Thoracic aorta (tissue), 2 donors: ENCODE measurements around the gene HLA-G. TPM values are rescaled to one million over a fixed set of nuclear protein-coding genes. Genes with fewer than 3 reads are reported as not detected.
"Not testable (repeated sequence)": the region's sequence is repeated elsewhere in the genome, so short reads cannot be mapped to it uniquely, and the experiment has no call there.

Experiments
- ATAC-seq: fragments of 150-250 bp; one replicate; pipeline ENCODE4 v1.8.0; 2017; ENCODE audit warnings: low read depth; ENCODE audit not compliant: insufficient number of reproducible peaks, low FRiP score
- DNase-seq: peaks from one replicate; pipeline ENCODE4 v3.0.0-alpha.2; 2020; ENCODE audit warnings: low spot score
- H3K27ac ChIP-seq, 2 donors: fragments of 200-600 bp; sonication (generic); 1 replicate in 1 of 2; 2 replicates in 1 of 2; pipeline ENCODE4 v1.5.1; 2016; ENCODE audit warnings: mild to moderate bottlenecking in 2 of 2, moderate library complexity in 2 of 2
- H3K27me3 ChIP-seq: fragments of 200-600 bp; sonication (generic); replicated peaks from 2 replicates; pipeline ENCODE4 v1.6.0; 2016; ENCODE audit warnings: mild to moderate bottlenecking; ENCODE audit not compliant: insufficient read depth
- H3K36me3 ChIP-seq: fragments of 200-600 bp; sonication (generic); one replicate; pipeline ENCODE4 v1.5.1; 2016
- H3K4me1 ChIP-seq, 2 donors: fragments of 200-600 bp; sonication (generic); 1 replicate in 1 of 2; 2 replicates in 1 of 2; pipeline versions ENCODE4 v1.5.1 to v1.6.0; 2016; ENCODE audit warnings: low read depth in 2 of 2, mild to moderate bottlenecking in 1 of 2; ENCODE audit not compliant: control insufficient read depth in 1 of 2
- H3K4me3 ChIP-seq: fragments of 200-600 bp; sonication (generic); 2 replicates; pipeline ENCODE4 v1.5.1; 2016; ENCODE audit warnings: mild to moderate bottlenecking
- H3K9me3 ChIP-seq: fragments of 200-600 bp; sonication (generic); 2 replicates; pipeline ENCODE4 v1.5.1; 2016
- total RNA-seq, 2 donors: library from RNA; depleted of rRNA; stranded (reverse); fragments of >200 nt; gene quantifications; one replicate each; pipeline versions ENCODE4 v1.1.0 to v1.2.3, GENCODE V29; 2016
- TF ChIP-seq, protein P1 (sequence below): fragments of 200-600 bp; sonication (generic); IDR thresholded peaks from one replicate; pipeline ENCODE4 v1.5.1; 2019; ENCODE audit warnings: antibody characterized with exemption

HLA-G gene
- under 1 TPM in 1 of 2 donors, not detected in 1; 0.85 TPM for total RNA-seq

DNA sequence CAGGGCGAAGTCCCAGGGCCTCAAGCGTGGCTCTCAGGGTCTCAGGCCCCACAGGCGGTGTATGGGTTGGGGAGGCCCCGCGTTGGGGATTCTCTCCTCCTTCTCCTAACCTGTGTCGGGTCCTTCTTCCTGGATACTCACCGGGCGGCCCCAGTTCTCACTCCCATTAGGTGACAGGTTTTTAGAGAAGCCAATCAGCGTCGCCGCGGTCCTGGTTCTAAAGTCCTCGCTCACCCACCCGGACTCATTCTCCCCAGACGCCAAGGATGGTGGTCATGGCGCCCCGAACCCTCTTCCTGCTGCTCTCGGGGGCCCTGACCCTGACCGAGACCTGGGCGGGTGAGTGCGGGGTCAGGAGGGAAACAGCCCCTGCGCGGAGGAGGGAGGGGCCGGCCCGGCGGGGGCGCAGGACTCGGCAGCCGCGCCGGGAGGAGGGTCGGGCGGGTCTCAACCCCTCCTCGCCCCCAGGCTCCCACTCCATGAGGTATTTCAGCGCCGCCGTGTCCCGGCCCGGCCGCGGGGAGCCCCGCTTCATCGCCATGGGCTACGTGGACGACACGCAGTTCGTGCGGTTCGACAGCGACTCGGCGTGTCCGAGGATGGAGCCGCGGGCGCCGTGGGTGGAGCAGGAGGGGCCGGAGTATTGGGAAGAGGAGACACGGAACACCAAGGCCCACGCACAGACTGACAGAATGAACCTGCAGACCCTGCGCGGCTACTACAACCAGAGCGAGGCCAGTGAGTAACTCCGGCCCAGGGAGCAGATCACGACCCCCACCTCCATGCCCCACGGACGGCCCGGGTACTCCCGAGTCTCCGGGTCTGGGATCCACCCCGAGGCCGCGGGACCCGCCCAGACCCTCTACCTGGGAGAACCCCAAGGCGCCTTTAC is at the start of gene HLA-G:
Gene HLA-G, plus strand, starts transcription at position 247 of the 892 bp plus-strand sequence. Its CDS starts 20 bp downstream, at position 267.
- TF ChIP-seq, protein P1, sequence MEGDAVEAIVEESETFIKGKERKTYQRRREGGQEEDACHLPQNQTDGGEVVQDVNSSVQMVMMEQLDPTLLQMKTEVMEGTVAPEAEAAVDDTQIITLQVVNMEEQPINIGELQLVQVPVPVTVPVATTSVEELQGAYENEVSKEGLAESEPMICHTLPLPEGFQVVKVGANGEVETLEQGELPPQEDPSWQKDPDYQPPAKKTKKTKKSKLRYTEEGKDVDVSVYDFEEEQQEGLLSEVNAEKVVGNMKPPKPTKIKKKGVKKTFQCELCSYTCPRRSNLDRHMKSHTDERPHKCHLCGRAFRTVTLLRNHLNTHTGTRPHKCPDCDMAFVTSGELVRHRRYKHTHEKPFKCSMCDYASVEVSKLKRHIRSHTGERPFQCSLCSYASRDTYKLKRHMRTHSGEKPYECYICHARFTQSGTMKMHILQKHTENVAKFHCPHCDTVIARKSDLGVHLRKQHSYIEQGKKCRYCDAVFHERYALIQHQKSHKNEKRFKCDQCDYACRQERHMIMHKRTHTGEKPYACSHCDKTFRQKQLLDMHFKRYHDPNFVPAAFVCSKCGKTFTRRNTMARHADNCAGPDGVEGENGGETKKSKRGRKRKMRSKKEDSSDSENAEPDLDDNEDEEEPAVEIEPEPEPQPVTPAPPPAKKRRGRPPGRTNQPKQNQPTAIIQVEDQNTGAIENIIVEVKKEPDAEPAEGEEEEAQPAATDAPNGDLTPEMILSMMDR = no peak
- Histone ChIP-seq H3K36me3 (no peaks in the 10 kb centered on the region), H3K4me1 (peaks cover 0 to 5% of the 10 kb centered on the region in 2 donors), H3K27ac (no peak within 1 kb of the TSS), H3K9me3 (no peaks in the 10 kb centered on the region), H3K27me3 (no peaks in the 10 kb centered on the region), H3K4me3 (peak within 1 kb of the TSS; percentile 59)
- no peak for DNase-seq
- ATAC-seq = no peak

DNA sequence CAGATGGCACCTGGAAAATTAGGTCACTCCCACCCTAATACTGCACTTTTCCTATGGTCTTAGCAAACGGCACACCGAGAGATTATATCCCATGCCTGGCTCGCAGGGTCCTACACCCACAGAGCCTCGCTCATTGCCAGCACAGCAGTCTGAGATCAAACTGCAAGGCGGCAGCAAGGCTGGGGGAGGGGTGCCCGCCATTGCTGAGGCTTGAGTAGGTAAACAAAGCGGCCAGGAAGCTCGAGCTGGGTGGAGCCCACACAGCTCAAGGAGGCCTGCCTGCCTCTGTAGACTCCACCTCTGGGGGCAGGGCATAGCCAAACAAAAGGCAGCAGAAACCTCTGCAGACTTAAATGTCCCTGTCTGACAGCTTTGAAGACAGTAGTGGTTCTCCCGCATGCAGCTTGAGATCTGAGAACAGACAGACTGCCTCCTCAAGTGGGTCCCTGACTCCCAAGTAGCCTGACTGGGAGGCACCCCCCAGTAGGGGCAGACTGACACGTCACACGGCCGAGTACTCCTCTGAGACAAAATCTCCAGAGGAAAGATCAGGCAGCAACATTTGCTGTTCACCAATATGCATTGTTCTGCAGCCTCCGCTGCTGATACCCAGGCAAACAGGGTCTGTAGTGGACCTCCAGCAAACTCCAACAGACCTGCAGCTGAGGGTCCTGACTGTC is 47.5 kb upstream of the HLA-G start:
- H3K4me1 ChIP-seq, H3K9me3 ChIP-seq, H3K27ac ChIP-seq, H3K27me3 ChIP-seq, ATAC-seq, DNase-seq, H3K36me3 ChIP-seq, H3K4me3 ChIP-seq: not testable (repeated sequence)

- H3K27me3 ChIP-seq = no peaks in the 10 kb centered on the region
- no peaks in the 10 kb centered on the region for H3K36me3 ChIP-seq
- no peaks in the 10 kb centered on the region for H3K9me3 ChIP-seq
- peaks cover 0 to 12% of the 10 kb centered on the region in 2 donors for H3K4me1 ChIP-seq
- no peak overlapping the region for H3K27ac ChIP-seq
- DNase-seq = no peak
- no peak overlapping the region for H3K4me3 ChIP-seq
- ATAC-seq = no peak
- TF ChIP-seq, protein P1 = no peak
These were observed 38.4 kb upstream of the HLA-G start for GRCh38 chr6:29789176-29789575.

DNA sequence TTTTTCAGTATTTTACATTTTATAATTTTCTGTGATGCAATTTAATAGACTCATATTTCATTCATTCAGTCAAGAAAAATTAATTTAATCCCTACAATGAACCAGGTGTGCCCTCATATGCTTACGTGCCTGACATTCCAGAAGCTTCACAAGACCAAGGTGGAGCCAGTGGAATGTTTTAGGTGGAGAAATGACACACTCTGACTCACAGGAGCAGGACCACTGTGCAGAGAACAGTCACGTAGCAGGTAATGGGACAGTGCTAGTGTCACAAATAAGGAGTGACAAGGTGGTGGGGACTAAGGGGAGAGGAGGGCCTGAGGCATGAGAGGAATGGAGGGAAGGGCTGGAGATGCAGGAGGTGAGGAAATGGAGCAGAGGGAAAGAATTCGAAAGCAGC is 37.0 kb upstream of the HLA-G start:
- Histone ChIP-seq H3K27ac (no peak overlapping the region), H3K9me3 (no peaks in the 10 kb centered on the region), H3K4me3 (no peak overlapping the region), H3K4me1 (peaks cover 0 to 12% of the 10 kb centered on the region in 2 donors), H3K36me3 (no peaks in the 10 kb centered on the region), H3K27me3 (no peaks in the 10 kb centered on the region)
- ATAC-seq = no peak
- no peak for DNase-seq
- TF ChIP-seq, protein P1 = no peak

DNA sequence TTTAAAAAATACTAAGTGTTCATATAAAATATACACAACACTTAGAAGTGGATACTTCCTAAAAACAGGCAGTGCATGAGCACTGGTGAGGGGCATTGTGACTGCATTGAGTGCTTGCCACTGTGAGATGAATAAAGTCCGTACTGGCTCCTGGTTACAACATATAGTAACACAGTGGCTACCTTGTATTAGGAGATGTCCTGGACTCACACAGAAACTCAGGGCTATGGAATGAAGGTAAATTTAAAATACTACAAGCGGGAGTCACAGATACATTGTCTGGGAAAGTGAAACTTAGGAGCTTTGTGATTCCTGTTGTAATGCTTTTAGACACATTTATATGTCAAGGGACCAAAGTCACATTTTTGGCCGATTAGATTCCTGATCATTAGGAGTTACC is 36.5 kb upstream of the HLA-G start:
- no peaks in the 10 kb centered on the region for H3K27me3 ChIP-seq
- TF ChIP-seq, protein P1 = no peak
- H3K27ac ChIP-seq = no peak overlapping the region
- no peak overlapping the region for H3K4me3 ChIP-seq
- H3K9me3 ChIP-seq = no peaks in the 10 kb centered on the region
- no peak for DNase-seq
- H3K36me3 ChIP-seq = no peaks in the 10 kb centered on the region
- no peak for ATAC-seq
- peaks cover 0 to 12% of the 10 kb centered on the region in 2 donors for H3K4me1 ChIP-seq
